ENCODE data around the gene UNC13A.
A peak's percentile ranks its signal among the peaks of the same experiment; 100 is the strongest.
"Not testable (repeated sequence)": the region's sequence is repeated elsewhere in the genome, so short reads cannot be mapped to it uniquely, and the experiment has no call there.

Gene UNC13A

GRCh38 chr19:17562097-17562496 is 126.1 kb downstream of the UNC13A start:
- no peak for DNase-seq

- peak; percentile 96 for DNase-seq
Measured at GRCh38 chr19:17560205-17560595, 128.0 kb downstream of the UNC13A start.

DNA sequence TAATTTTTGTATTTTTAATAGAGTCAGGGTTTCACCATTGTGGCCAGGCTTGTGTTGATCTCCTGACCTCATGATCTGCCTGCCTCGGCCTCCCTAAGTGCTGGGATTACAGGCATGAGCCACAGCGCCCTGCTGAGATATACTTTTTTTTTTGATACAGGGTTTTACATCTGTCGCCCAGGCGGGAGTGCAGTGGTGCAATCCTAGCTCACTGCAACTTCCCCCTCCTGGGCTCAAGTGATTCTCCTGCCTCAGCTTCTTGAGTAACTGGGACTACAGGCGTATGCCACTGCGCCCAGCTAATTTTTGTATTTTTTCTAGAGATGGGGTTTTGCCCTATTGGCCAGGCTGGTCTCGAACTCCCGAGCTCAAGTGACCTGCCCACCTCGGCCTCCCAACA is 130.7 kb downstream of the UNC13A start:
- no peak for DNase-seq

GRCh38 chr19:17556995-17557394 is 131.2 kb downstream of the UNC13A start:
- DNase-seq, result no peak

GRCh38 chr19:17555929-17556813 is 132.0 kb downstream of the UNC13A start:
- DNase-seq, result peak; percentile 75

DNA sequence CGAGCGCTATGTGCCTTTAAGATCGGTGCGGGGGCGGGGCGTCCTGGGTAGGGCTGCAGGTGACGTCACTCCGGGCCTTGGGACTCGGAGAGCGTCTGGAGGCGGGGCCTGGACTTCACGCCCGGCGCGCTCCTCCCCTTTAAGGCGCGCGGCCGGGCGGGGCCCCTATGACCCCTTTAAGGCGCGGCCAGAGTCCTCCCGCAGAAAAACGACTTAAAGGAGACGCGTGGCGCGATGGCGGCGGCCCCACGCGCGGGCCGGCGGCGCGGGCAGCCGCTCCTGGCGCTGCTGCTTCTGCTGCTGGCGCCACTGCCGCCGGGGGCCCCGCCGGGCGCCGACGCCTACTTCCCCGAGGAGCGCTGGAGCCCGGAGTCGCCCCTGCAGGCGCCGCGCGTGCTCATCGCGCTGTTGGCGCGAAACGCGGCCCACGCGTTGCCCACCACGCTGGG is 132.7 kb downstream of the UNC13A start, which contains the start of gene COLGALT1:
Gene COLGALT1 (plus strand): TSS at position 170 of the 449 bp plus-strand sequence. CDS start 65 bp downstream, at position 235.
- DNase-seq, result peak; percentile 98

DNA sequence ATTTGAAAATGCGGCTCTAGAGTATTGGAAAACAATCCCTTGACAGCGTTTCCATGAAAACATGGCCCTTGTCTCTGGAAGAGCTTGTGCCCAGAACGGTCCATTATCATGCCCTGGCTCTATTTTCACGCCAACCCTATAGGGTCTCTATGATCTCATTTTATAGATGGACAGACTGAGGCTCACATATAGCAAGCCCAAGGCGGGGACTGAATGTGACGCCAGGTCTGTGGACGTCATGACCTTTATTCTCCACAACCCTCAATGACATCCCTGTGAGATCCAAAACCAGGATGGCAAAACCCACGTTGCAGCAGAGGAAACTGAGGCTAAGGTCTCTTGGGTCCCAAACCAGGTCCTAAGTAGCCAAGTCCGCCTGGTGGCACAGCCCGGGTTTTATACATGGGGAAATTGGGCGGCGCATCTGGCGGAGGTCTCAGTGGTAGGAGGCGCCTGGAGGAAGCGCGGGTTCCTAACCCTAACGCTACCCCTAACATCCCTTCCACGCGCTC is 133.1 kb downstream of the UNC13A start:
- no peak for DNase-seq

- DNase-seq, result peak; percentile 84
Measured at GRCh38 chr19:17553256-17553655, 134.9 kb downstream of the UNC13A start.

DNA sequence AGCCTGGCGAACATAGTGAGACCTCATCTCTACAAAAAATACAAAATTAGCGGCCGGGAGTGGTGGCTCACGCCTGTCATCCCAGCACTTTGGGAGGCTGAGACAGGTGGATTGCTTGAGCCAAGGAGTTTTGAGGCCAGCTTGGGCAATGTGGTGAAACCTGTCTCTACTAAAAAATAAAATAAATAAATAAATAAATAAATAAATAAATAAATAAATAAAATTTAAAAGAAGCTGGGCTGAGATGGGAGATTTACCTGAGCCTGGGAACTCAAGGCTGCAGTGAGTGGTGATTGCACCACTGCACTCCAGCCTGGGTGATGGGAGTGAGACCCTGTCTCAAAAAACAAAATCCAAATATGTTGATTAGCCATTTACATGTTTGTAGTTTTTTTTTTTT is 135.4 kb downstream of the UNC13A start:
- not testable (repeated sequence) for DNase-seq
